Fibroblast of pulmonary artery (primary cell): ENCODE results near the gene OBSL1.

Experiments used
- DNase-seq: peaks from one replicate; pipeline ENCODE4 v3.0.0-alpha.2; 2010; ENCODE audit warnings: low read depth
- H3K4me3 ChIP-seq: replicated peaks from 2 replicates; pipeline ENCODE4 v1.5.1; 2011; ENCODE audit warnings: low read depth, mild to moderate bottlenecking, control low read depth, low read length, moderate library complexity
- TF ChIP-seq, protein P1 (sequence below): IDR thresholded peaks from 2 replicates; pipeline ENCODE4 v1.5.1; 2011; ENCODE audit warnings: mild to moderate bottlenecking, control low read depth, low read length, inconsistent platforms; ENCODE audit errors: missing control alignments

The OBSL1 gene

DNA sequence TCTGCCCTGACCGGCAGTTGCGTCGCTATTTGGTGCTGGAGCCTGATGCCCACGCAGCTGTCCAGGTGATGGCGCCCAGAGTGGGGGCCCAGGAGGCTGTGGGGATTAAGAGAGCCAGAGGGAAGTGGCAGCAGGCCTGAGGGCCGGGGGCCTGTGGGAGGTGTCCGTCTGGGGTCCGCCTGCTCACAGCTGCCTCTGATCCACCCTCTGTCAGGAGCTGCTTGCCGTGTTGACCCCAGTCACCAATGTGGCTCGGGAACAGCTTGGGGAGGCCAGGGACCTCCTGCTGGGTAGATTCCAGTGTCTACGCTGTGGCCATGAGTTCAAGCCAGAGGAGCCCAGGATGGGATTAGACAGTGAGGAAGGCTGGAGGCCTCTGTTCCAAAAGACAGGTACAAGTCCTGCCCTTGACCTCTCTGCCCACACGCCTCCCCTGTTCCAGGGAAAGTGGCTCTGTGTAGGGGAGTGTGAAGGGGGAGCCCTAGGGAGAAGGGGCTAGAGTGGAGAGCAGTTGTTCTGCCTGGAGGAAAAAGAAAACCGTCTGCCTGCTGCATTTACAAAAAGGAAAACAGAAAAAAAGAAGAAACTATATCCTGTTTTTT, 37.9 kb upstream of the OBSL1 start:
- H3K4me3 ChIP-seq: no peak overlapping the region
- TF ChIP-seq, protein P1, sequence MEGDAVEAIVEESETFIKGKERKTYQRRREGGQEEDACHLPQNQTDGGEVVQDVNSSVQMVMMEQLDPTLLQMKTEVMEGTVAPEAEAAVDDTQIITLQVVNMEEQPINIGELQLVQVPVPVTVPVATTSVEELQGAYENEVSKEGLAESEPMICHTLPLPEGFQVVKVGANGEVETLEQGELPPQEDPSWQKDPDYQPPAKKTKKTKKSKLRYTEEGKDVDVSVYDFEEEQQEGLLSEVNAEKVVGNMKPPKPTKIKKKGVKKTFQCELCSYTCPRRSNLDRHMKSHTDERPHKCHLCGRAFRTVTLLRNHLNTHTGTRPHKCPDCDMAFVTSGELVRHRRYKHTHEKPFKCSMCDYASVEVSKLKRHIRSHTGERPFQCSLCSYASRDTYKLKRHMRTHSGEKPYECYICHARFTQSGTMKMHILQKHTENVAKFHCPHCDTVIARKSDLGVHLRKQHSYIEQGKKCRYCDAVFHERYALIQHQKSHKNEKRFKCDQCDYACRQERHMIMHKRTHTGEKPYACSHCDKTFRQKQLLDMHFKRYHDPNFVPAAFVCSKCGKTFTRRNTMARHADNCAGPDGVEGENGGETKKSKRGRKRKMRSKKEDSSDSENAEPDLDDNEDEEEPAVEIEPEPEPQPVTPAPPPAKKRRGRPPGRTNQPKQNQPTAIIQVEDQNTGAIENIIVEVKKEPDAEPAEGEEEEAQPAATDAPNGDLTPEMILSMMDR: no peak
- DNase-seq: no peak

DNA sequence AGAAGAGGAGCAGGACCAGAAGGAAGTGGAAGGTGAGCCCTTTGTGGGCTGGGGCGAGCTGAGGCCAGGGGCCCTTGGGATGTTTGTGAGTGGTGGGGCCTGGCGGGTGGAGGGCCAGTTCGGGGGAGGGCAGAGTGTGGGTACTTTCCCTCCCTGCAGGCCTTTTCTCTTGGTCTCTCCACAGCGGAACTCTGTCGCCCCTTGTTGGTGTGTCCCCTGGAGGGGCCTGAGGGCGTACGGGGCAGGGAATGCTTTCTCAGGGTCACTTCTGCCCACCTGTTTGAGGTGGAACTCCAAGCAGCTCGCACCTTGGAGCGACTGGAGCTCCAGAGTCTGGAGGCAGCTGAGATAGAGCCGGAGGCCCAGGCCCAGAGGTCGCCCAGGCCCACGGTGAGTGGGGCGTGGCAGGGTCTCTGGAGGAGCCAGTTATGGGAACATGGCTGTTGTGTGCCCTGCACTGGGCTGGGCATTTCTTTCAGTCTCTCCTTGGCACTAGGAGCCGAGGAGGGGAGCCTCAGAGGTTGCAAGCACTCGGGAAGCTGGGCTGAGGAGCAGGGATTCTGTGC, 37.1 kb upstream of the OBSL1 start:
- no peak overlapping the region for H3K4me3 ChIP-seq
- TF ChIP-seq, protein P1: no peak
- no peak for DNase-seq

DNA sequence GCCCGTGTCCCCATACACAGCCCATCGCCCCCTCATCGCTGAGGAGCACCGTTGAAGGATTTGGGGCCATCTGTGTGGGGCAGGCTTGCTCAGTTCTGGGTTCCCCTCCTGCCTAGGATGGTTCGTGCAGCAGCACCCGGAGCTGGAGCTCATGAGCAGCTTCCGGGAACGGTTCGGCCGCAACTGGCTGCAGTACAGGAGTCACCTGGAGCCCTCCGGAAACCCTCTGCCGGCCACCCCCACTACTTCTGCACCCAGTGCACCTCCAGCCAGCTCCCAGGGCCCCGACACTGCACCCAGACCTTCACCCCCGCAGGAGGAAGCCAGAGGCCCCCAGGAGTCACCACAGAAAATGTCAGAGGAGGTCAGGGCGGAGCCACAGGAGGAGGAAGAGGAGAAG, 36.6 kb upstream of the OBSL1 start:
- no peak overlapping the region for H3K4me3 ChIP-seq
- TF ChIP-seq, protein P1: no peak
- DNase-seq: no peak

DNA sequence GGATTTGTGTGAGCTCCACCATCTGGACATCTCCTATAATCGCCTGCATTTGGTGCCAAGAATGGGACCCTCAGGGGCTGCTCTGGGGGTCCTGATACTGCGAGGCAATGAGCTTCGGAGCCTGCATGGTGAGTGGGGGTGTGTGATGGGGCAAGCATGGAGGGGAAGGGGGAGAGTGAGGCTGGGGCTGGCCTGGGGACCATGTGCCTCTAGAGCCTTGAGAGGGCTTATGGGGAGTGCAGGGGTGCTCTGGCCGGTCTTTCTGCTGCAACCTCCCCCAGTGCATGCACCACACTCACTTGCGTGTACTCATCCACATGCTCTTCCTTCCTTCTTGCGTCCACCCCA, 34.2 kb upstream of the OBSL1 start:
- DNase-seq: no peak
- H3K4me3 ChIP-seq: no peak overlapping the region
- TF ChIP-seq, protein P1: no peak

DNA sequence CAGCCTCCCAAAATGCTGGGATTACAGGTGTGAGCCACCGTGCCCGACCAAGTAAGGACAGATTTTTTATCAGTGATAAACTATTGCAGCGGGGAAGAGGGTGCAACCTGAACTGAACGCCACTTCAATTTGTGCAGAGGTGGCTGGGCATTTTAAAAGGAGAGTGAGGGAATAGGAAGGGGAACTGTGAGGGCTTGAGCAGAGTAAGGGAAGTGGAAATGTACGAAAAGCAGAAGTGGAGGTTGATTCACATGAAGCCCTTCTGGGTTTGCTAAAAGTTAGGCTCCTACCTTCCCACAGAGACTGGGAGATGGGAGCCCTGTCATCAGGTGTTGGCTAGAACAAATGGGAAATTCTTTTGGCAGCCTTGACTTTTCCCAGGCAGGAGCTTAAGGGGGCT, 32.4 kb upstream of the OBSL1 start:
- TF ChIP-seq, protein P1: no peak
- no peak for DNase-seq
- no peak overlapping the region for H3K4me3 ChIP-seq

DNA sequence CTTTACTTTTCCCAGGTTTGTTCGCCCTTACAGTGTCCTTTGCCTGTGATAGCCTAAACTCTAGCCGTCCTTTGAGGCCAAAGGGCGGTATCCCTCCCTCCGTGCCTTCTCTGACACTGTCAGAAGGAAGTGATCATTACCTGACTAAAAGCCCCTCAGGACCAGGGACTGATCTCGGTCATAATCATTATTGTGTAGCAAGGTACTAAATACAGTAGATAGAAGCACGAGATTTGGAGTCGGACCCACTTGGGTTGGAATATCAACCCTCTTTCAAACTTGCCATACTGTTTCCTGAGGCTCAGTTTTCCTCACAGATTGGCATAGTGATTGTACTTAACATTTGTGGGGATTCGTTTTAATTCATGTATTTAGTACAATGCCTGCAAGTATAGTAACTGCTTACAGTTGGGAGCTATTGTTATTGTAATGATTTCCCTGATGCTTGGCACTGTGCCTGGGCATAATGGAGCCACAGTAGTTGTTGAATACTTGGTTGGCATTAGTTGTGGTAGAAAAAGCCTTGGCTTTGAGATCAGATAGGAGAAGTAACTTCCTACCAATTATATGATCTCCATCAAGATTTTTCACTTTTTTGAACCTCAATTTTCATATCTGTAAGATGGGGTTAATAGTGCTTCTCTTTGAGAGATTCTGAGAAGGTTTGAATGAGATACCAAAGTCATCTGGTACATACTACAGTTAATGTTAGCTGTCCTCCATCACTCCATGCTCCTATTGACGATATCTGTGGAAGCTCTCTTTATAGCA, 27.2 kb upstream of the OBSL1 start:
- DNase-seq: no peak
- TF ChIP-seq, protein P1: no peak

More for the DNA sequence above, 27.2 kb upstream of the OBSL1 start:
- peak overlapping the region; percentile 75 for H3K4me3 ChIP-seq
